WTC11 (cell line): ENCODE results near the gene FRYL. TPM values are rescaled to one million over a fixed set of nuclear protein-coding genes. Genes with fewer than 3 reads are reported as not detected.

Source experiments
- ATAC-seq: fragments of 200-7000 bp; cut with Tn5 transposase; 2 replicates; pipeline ENCODE4 v1.10.0; 2021; ENCODE audit warnings: mild to moderate bottlenecking, moderate library complexity
- CTCF ChIA-PET: fragments of 300-600 bp; sonication (Branson Sonifier 250); formaldehyde crosslinking; loops from one replicate; lab custom pipeline; 2021; ENCODE audit warnings: antibody characterized with exemption; lab: Charles Lee
- POLR2A ChIA-PET: fragments of 350-600 bp; sonication (Branson Sonifier 250); formaldehyde crosslinking; loops from one replicate; lab custom pipeline; 2021; ENCODE audit warnings: antibody characterized with exemption; lab: Charles Lee
- DNase-seq: peaks from one replicate; pipeline ENCODE4 v3.0.0; 2021; ENCODE audit warnings: low spot score
- H3K27ac Mint-ChIP-seq: 2 replicates; pipeline ENCODE4 v1.8.0; 2021; ENCODE audit warnings: mixed read lengths
- H3K27me3 Mint-ChIP-seq: 2 replicates; pipeline ENCODE4 v1.8.0; 2021; ENCODE audit warnings: low read depth, mild to moderate bottlenecking, moderate library complexity, mixed read lengths
- H3K36me3 Mint-ChIP-seq: 2 replicates; pipeline ENCODE4 v1.8.0; 2021; ENCODE audit warnings: mixed read lengths
- H3K4me1 Mint-ChIP-seq: 2 replicates; pipeline ENCODE4 v1.8.0; 2022; ENCODE audit warnings: mixed read lengths
- H3K4me3 Mint-ChIP-seq: 2 replicates; pipeline ENCODE4 v1.8.0; 2021; ENCODE audit warnings: mild to moderate bottlenecking, moderate library complexity, mixed read lengths
- H3K9me3 Mint-ChIP-seq: 2 replicates; pipeline ENCODE4 v1.8.0; 2021; ENCODE audit warnings: mixed read lengths
- EMX1 ChIP-seq: fragments of 250-450 bp; sonication (Bioruptor Pico); IDR thresholded peaks from 2 replicates; pipeline ENCODE4 v1.8.0; 2021; ENCODE audit warnings: mild to moderate bottlenecking
- IRF1 ChIP-seq: sonication (generic); formaldehyde crosslinking; IDR thresholded peaks from 2 replicates; pipeline ENCODE4 v1.8.0; 2023; ENCODE audit warnings: missing genetic modification reagents
- IRF2 ChIP-seq: sonication (generic); formaldehyde crosslinking; IDR thresholded peaks from 2 replicates; pipeline ENCODE4 v1.8.0; 2022; ENCODE audit warnings: low read depth, missing genetic modification reagents, borderline replicate concordance
- ZNF121 ChIP-seq: sonication (generic); formaldehyde crosslinking; IDR thresholded peaks from 2 replicates; pipeline ENCODE4 v1.8.0; 2023; ENCODE audit warnings: missing genetic modification reagents
- total RNA-seq: library from RNA; stranded (reverse); gene quantifications from 3 replicates; pipeline ENCODE4 v1.2.3, GENCODE V29; 2021
- TF ChIP-seq, protein P1 (sequence below): fragments of 250-450 bp; sonication (Bioruptor Pico); IDR thresholded peaks from 2 replicates; pipeline ENCODE4 v1.8.0; 2021; ENCODE audit warnings: mild to moderate bottlenecking
- TF ChIP-seq, protein P2 (sequence below): sonication (generic); formaldehyde crosslinking; IDR thresholded peaks from 2 replicates; pipeline ENCODE4 v1.8.0; 2022; ENCODE audit warnings: mild to moderate bottlenecking, missing genetic modification reagents

The FRYL gene
- total RNA-seq, 1 experiment from 2014 or later, result 38.7 TPM

DNA sequence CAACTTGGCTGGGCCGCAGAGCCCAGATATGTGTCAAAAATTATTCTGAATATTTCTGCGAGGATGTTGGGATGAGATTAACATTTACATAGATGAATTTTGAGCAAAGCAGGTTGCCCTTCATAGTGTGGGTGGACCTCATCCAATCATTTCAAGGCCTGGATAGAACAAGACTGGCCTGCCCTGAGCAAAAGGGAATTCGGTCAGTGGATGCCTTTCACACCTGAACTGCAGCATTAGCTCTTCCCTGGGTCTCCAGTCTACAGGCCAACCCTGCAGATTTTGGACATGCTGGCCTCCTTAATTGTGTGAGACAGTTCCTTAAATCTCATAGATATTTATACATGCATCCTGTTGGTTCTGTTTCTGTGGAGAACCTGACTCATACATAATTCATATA, 329.3 kb downstream of the FRYL start:
- no peak overlapping the region for H3K4me3 Mint-ChIP-seq
- TF ChIP-seq, protein P1, sequence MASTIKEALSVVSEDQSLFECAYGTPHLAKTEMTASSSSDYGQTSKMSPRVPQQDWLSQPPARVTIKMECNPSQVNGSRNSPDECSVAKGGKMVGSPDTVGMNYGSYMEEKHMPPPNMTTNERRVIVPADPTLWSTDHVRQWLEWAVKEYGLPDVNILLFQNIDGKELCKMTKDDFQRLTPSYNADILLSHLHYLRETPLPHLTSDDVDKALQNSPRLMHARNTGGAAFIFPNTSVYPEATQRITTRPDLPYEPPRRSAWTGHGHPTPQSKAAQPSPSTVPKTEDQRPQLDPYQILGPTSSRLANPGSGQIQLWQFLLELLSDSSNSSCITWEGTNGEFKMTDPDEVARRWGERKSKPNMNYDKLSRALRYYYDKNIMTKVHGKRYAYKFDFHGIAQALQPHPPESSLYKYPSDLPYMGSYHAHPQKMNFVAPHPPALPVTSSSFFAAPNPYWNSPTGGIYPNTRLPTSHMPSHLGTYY (CRISPR knock-in tag), result no peak
- TF ChIP-seq, protein P2, sequence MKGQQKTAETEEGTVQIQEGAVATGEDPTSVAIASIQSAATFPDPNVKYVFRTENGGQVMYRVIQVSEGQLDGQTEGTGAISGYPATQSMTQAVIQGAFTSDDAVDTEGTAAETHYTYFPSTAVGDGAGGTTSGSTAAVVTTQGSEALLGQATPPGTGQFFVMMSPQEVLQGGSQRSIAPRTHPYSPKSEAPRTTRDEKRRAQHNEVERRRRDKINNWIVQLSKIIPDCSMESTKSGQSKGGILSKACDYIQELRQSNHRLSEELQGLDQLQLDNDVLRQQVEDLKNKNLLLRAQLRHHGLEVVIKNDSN, result no peak
- 0 out of 2 replicates have a peak, but pooled peaks have one; percentile 26 for TF ChIP-seq ZNF121 (CRISPR knock-in tag)
- TF ChIP-seq, all 79 proteins: peak for 1
- DNase-seq (no peak), ATAC-seq (no peak)
- Mint-ChIP-seq H3K4me1 (no peaks in the 10 kb centered on the region), H3K27me3 (no peaks in the 10 kb centered on the region), H3K27ac (no peak overlapping the region), H3K36me3 (no peaks in the 10 kb centered on the region), H3K9me3 (peaks cover 6% of the 10 kb centered on the region)
- ChIA-PET POLR2A (no interaction called here), CTCF (no interaction called here)

- Mint-ChIP-seq H3K36me3 (no peaks in the 10 kb centered on the region), H3K4me1 (no peaks in the 10 kb centered on the region), H3K9me3 (peaks cover 6% of the 10 kb centered on the region), H3K4me3 (no peak overlapping the region), H3K27ac (no peak overlapping the region), H3K27me3 (no peaks in the 10 kb centered on the region)
- ATAC-seq, result peak; percentile 34; the same call in 1 of the 2 replicates
- no peak for DNase-seq
- CTCF ChIA-PET, result no interaction called here
- POLR2A ChIA-PET, result no interaction called here
- TF ChIP-seq IRF2 (CRISPR knock-in tag), result no peak
- TF ChIP-seq IRF1 (CRISPR knock-in tag), result no peak
- TF ChIP-seq EMX1 (CRISPR knock-in tag), result no peak
These were observed 330.9 kb downstream of the FRYL start for GRCh38 chr4:48449151-48449550.

Other genes starting within 250 kb of the FRYL start
- gene OCIAD1, start 50.8 kb upstream of the FRYL start, total RNA-seq, result 135 to 146 TPM (median 146 TPM) in 3 replicates
- 82.7 to 103 TPM (median 91.3 TPM) in 3 replicates for gene OCIAD2, start 126.5 kb upstream of the FRYL start, total RNA-seq
- not detected in 3 replicates for gene CWH43, start 206.0 kb upstream of the FRYL start, total RNA-seq